CD4-positive, alpha-beta T cell treated with Interleukin-6 for 4 hours (primary cell): Measurements from ENCODE around the gene DPM2.

Source experiments
- DNase-seq: peaks from one replicate; pipeline ENCODE4 v3.0.0-alpha.2; 2020; ENCODE audit warnings: mixed read lengths

The DPM2 gene

DNA sequence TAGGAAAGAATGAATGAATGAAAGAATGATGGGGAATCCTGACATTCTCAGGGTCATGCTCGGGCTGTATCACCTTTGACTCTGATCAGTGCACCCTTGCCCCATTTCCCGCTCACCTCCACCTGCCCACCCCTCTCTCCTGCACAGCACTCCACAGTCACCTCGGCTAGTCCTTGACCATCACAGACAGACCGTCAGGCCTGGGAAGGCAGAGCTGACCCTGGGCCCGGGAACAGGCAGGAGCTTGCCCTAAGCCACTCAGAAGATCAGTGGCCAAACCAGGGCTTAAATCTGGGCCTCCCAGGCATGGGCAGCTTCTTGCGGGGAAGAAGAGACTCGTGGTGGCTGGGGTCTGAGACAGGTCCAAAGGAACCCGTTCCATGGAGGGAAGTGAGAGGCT is 41.8 kb downstream of the DPM2 start:
- DNase-seq: no peak

GRCh38 chr9:127893392-127893791 is 44.3 kb downstream of the DPM2 start:
- DNase-seq: no peak

- DNase-seq: no peak
Measured at GRCh38 chr9:127892831-127893230, 44.8 kb downstream of the DPM2 start.

GRCh38 chr9:127890053-127890452 is 47.6 kb downstream of the DPM2 start:
- no peak for DNase-seq

- no peak for DNase-seq
Measured at GRCh38 chr9:127887792-127888191, 49.9 kb downstream of the DPM2 start.

DNA sequence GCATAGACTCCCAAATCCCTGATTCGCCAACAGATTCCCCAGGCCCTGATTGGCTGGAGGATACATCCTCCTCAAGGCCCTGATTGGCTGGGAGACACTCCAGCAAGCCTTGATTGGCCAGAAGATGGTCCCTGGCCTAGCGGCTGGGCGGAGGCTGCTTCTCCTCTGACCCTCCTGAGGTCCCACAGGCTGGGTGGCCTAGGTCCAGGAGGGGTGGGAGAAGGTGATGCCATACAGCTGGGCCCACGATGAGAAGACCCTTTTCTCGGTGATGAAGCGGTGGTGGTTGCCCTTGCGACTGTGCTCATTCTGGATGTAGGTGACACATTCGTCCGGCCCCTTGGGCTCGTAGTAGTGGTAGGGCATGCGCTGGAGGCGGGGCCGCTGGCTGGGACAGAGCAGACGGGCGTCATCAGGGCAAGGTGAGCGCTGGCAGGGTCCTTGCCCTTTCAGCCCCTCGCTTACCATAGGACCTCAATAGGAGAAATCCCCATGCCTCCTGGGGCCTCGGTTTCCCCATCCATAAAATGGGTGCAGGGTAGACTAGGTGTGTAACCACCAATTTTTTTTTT is 51.2 kb downstream of the DPM2 start:
- no peak for DNase-seq

- DNase-seq: no peak
Measured at GRCh38 chr9:127885508-127886281, 52.0 kb downstream of the DPM2 start.
